ENCODE data around the gene GDF10. TPM values are rescaled to one million over a fixed set of nuclear protein-coding genes. Genes with fewer than 3 reads are reported as not detected.

GDF10 gene
- total and polyA plus RNA-seq, 7 donors = 0.03 to 0.58 (median 0.14) TPM; not detected in 2

GRCh38 chr10:47279276-47279675 lies 20.7 kb upstream of the GDF10 start:
- no peaks in the 10 kb centered on the region for H3K4me1 ChIP-seq
- 86 to 93% (median 88%) methylated on average over 2 of the region's 2 CpGs for WGBS, 3 donors
- no peak for TF ChIP-seq CTCF (IDR thresholded peaks at IDR 0.05)
- no peaks in the 10 kb centered on the region for H3K9me3 ChIP-seq
- H3K4me3 ChIP-seq = no peak overlapping the region
- H3K27ac ChIP-seq = no peak overlapping the region
- intact Hi-C loops (cut with DNase I) = no loop called here
- ATAC-seq (no peak), DNase-seq (no peak)
- no peaks in the 10 kb centered on the region for H3K36me3 ChIP-seq (ENCODE audit: insufficient read depth in 1 of 2, low read depth in 1 of 2)
- H3K27me3 ChIP-seq (ENCODE audit: insufficient read depth in 3 of 3, low read length in 2 of 3) = peaks cover 0 to 1% (median 0%) of the 10 kb centered on the region in 3 donors

- no peak for DNase-seq
- Histone ChIP-seq H3K9me3 (no peaks in the 10 kb centered on the region), H3K27ac (no peak overlapping the region), H3K4me1 (no peaks in the 10 kb centered on the region), H3K4me3 (no peak overlapping the region), H3K36me3 (ENCODE audit: insufficient read depth in 1 of 2, low read depth in 1 of 2) (no peaks in the 10 kb centered on the region), H3K27me3 (ENCODE audit: insufficient read depth in 3 of 3, low read length in 2 of 3) (peaks cover 0 to 1% (median 0%) of the 10 kb centered on the region in 3 donors)
- 75 to 85% (median 82%) methylated on average over 6 of the region's 6 CpGs for WGBS, 3 donors
- TF ChIP-seq CTCF (IDR thresholded peaks at IDR 0.05) = no peak
- no peak for ATAC-seq
- intact Hi-C loops (cut with DNase I) = no loop called here
Observed at GRCh38 chr10:47282005-47282656, 17.9 kb upstream of the GDF10 start.

- intact Hi-C loops (cut with DNase I) = no loop called here
- DNase-seq = no peak
- 85 to 89% (median 87%) methylated on average over 6 of the region's 6 CpGs for WGBS, 3 donors
Observed at GRCh38 chr10:47282657-47283018, 17.4 kb upstream of the GDF10 start.

GRCh38 chr10:47283101-47283630 lies 16.8 kb upstream of the GDF10 start:
- TF ChIP-seq CTCF (IDR thresholded peaks at IDR 0.05) = no peak
- Histone ChIP-seq H3K36me3 (ENCODE audit: insufficient read depth in 1 of 2, low read depth in 1 of 2) (no peaks in the 10 kb centered on the region), H3K4me3 (no peak overlapping the region), H3K9me3 (no peaks in the 10 kb centered on the region), H3K27me3 (ENCODE audit: insufficient read depth in 3 of 3, low read length in 2 of 3) (peaks cover 0 to 1% (median 0%) of the 10 kb centered on the region in 3 donors), H3K4me1 (no peaks in the 10 kb centered on the region), H3K27ac (no peak overlapping the region)
- DNase-seq (no peak), ATAC-seq (no peak)
- intact Hi-C loops (cut with DNase I) = no loop called here
- WGBS, 3 donors = 81 to 85% (median 83%) methylated on average over 9 of the region's 9 CpGs

More at GRCh38 chr10:47282657-47283018, 17.4 kb upstream of the GDF10 start:
- H3K27me3 ChIP-seq (ENCODE audit: insufficient read depth in 3 of 3, low read length in 2 of 3) = peaks cover 0 to 1% (median 0%) of the 10 kb centered on the region in 3 donors
- no peaks in the 10 kb centered on the region for H3K4me1 ChIP-seq
- H3K4me3 ChIP-seq = no peak overlapping the region
- no peak for TF ChIP-seq CTCF (IDR thresholded peaks at IDR 0.05)
- no peaks in the 10 kb centered on the region for H3K9me3 ChIP-seq
- no peaks in the 10 kb centered on the region for H3K36me3 ChIP-seq (ENCODE audit: insufficient read depth in 1 of 2, low read depth in 1 of 2)
- ATAC-seq = no peak
- no peak overlapping the region for H3K27ac ChIP-seq

- DNase-seq (no peak), ATAC-seq (no peak)
- Histone ChIP-seq H3K4me1 (no peaks in the 10 kb centered on the region), H3K9me3 (no peaks in the 10 kb centered on the region), H3K27me3 (ENCODE audit: insufficient read depth in 3 of 3, low read length in 2 of 3) (peaks cover 0 to 1% (median 0%) of the 10 kb centered on the region in 3 donors), H3K27ac (no peak overlapping the region), H3K36me3 (ENCODE audit: insufficient read depth in 1 of 2, low read depth in 1 of 2) (no peaks in the 10 kb centered on the region), H3K4me3 (no peak overlapping the region)
- intact Hi-C loops (cut with DNase I) = no loop called here
- no peak for TF ChIP-seq CTCF (IDR thresholded peaks at IDR 0.05)
Observed at GRCh38 chr10:47283848-47284247, 16.1 kb upstream of the GDF10 start.
